GM19238 (cell line): ENCODE results near the gene ROR2.

ENCODE experiments used
- DNase-seq: peaks from one replicate; pipeline ENCODE4 v3.0.0; 2011; ENCODE audit warnings: low spot score; ENCODE audit not compliant: insufficient read length

The ROR2 gene

DNA sequence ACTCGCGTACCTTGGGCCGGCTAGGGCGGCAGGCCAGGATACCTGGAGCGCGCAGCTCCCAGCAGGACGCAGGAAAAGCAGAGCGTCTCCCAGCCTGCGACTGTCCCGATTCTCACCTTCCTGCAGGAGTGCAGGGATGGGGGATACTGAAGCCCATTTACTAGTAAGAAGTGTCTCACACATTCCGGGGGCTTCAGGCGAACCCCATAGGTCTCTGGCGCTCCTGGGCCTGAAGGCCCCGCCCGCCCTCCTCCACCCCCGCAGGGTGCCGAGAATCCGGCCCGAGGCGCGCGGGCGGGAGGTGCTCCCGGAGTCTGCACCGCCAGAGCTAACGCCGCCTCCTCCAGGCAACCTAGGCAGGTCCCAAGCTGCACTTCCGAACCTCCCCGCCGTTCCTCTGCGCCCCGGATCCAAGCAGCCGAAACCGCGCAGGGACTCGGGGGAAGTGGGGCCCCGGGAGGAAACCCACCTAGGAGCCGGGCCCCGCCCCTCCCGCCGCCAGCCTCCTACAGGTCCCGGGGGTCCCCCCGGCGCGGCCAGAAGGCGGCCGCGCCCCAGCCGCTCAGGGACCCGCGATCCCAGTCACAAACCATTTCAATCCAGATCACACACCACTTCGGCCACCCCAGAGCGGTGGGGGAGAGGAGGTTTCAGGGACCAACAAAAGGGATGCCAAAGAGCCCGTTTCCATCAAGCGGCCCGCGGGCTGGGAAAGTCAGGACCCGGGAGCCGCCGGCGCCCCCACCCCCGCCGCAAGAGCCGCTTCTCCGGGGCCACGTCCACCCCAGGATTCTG, 1.2 kb downstream of the ROR2 start:
- no peak for DNase-seq

DNA sequence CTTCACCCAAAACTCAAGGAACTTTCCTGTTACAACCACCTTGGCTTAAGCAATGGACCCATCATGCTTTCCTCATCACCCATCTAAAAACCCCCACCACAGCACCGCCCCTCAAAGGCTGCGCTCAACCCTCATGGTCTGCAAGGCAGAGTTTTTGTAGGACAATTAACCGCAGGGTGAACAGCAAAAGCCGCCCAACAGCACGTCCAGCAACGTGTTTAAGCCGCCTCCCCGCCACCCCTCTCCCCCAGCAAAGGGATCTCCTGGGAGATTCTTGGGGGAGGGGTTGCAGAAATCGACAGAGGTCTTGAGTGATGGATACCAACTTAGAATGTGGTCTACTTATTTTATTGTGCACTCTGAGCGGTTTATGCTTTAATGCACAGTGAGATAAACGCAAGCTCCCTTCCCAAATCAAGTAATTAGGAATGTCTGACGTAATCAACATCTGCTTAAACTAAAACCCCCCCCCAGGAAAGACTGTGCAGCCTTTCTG, 1.9 kb downstream of the ROR2 start:
- DNase-seq: no peak

DNA sequence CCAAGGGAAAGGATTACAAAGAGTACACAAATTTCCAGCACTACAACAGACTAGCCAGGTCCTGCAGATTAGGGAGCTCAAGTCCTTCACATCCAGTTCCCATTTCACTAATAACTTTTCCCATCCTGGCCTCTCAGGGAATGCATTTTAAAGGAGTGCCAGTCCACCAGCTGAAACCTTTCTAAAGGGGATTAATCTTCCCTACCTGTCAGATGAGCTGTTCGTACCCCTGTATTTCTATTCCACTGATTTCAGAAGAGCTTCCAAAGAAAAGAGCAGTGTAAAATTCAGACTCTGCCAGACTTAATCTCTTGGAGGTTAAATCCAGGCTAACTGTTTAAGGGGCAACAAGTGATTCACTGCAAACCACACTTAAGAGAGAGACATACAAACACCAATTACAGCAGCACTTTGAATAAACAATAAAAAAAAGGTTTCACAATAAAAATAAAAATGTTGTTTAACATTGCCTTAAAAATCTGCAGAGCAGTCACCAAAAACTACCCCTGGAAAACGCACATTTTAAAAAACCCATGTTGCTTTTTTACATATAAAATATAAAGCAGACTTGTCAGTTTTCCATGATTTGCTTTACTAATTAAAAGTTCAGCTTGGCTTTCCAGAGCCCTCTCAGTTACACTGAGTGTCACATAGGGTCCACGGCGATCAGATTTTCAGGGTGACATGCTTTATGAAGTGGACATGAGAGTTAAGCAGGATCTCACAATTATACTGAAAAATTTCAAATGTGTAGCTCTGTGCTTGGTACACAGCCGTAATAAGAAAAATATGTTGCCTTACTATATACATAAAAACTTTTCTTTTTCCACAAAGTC, 3.2 kb downstream of the ROR2 start:
- no peak for DNase-seq

DNA sequence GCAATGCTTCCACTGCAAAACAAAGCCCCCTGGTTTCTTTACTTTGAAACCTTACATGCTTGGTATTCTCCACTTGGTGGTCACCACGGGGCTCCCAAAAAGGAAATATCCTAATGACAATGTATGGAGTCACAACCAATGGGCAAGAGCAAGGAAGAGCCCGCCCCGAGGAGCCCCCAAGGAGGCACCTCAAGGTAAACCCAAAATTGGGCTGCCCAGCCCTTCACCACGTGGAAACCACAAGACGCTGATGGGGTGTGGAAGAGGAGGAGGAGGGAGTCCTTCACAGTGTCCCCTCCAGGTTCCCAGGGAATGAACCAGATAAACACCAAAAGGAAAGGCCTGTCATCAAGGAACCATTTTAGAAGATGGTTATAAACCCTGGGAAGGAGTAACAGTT, 3.8 kb downstream of the ROR2 start:
- DNase-seq: no peak

DNA sequence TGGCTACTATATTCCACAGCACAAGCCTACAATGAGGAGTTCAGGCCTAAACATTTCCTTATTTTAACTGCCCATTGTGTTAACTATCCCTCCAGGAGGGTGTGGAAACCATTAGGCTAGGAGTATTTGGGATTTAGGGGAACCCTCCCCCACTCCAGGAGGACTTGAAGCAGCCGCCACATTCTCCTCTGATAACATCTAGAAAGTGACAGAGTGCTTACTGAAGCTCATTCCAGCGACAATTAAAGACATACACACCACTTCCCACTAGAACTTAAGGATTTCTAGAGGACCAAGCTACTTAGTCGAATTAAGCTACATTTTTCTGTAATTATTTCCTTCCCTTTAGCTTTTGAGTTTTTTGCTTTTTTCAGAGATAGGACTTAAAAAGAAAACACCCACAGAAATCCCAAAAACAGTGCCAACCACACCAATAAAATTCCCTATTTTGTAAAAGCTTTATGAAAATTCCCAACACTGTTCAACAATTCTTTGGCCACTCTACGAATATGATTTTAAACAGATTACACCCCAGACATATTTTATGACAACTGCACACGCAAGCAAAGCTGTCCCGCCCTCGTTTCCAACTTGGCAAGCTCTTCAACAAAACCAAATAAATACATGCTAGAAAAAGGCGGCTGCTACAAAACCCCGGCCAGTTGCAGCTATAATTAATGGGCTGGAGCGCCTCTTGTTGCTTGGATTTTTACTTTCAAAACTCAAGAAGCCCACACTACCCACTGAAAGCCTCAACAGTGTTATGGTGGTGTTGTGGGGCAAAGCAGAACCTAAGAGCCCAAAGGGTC, 4.5 kb downstream of the ROR2 start:
- no peak for DNase-seq

DNA sequence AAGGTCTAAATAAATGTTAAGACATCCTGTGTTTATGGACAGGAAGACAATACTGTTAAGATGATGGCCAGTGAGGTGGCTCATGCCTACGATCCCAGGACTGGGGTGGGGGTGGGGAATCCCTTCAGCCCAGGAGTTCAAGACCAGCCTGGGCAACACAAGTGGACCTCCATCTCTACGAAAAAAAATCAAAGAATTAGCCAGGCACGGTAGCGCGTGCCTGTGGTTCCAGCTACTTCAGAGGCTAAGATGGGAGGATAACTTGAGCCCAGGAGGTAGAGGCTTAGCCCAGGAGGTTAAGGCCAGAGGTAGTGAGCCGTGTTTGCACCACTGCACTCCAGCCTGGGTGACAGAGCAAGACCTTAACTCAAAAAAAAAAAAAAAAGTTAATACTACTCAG, 5.3 kb downstream of the ROR2 start:
- DNase-seq: no peak

DNA sequence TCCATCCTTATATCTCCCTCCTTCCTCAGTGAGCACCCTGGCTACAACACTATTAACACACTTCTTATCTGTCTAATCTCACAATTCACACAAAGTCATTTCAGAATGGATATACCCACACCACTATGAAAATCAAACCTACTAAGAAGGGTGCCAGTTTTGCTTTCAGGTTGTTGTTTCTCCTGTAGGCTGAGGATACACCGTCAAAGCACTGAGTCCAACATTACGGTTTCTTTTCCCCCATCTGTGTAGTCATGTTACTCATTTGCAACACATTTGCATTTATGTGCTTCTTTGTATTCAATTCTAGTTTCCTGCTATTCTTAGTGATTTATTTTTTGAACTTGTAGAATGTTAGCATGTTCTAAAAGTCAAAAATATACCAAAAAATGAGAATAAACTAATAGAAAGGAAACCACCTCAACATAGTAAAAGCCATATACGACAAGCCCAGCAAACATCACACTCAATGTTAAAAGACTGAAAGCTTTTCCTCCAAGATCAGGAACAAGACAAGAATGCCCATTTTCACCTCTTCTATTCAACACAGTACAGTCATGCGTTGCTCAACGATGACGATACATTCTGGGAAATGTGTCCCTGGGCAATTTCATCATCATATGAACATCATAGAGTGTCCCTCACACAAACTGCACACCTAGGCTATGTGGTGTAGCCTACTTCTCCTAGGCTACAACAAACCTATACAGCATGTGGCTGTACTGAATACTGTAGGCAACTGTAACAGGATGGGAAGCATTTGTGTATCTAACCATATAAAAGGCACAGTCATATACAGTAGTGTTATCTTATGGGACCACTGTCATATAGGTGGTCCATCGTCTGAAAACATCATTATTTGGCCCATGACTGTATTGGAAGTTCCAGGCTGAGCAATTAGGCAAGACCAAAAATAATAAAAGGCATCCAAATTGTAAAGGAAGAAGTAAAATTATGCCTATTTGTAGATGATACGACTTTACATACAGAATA, 6.3 kb downstream of the ROR2 start:
- no peak for DNase-seq

DNA sequence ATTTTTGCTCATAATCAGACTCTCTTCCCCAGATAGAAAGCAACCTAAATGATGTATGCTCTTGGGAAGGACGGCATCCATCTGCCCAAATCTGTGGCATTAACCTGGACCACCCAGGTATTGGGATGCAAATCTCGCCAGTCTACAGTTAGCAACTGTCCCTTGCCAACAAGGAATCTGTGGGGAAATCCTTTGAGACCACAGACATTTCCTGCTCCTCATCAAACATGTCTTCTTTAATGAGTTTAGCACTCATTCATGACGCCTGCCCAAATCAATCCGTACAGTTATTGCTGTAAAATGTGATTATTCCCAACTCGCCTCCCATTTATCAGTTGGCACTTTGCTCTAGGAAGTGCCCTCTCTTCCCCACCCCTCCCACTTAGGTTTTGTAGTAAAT, 7.8 kb downstream of the ROR2 start:
- DNase-seq: no peak

DNA sequence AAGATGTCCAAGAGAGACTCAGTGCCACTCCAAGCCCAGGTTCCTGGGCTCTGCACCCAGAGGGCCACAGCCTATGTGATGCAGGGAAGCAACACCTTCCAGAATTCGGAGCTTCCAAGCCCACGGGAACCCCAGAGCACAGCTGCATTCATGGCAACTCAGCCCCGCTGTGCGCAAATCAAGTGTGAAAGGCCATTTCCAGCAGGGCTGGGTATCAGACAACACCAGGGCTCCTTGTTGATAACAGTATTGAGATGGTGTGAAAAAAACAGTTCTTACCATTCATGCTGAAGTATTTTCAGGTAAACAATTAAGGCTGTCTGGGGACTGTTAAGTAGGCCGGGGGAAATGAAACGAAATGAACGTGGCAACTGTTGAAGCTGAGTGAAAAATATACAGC, 10.1 kb downstream of the ROR2 start:
- DNase-seq: no peak

DNA sequence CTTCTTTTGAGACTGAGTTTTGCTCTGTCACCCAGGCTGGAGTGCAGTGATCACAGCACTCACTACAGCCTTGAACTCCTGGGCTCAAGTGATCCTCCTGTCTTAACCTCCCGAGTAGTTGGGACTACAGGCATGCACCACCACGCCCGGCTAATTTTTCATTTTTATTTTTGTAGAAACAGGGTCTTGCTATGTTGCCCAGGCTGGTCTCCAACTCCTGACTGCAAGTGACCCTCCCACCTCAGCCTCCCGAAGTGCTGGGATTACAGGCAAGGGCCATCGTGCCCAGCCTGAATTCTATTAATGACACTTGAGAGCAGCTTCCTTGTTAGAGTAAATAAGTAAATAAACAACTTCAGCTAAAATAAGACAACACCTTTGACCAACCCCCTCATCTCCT, 12.3 kb downstream of the ROR2 start:
- DNase-seq: no peak

DNA sequence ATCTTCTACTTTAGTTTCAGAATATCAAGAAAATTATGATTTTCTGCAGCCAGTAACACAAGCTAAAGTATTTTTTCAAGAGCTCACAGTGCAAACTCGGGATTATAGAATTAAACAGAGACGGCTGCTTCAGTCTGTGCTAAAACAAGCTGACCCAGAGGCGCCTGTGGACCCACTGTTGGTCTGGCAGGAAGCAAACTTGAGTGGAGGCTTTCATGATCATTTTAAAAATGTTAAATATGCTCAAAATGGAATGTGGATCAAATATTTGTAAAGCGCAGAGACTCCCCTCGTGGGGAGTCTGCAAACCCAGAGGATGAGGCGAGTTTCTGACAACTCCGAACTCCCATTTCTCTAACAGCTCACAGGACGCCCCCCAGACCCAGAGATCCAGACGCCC, 13.0 kb downstream of the ROR2 start:
- no peak for DNase-seq

DNA sequence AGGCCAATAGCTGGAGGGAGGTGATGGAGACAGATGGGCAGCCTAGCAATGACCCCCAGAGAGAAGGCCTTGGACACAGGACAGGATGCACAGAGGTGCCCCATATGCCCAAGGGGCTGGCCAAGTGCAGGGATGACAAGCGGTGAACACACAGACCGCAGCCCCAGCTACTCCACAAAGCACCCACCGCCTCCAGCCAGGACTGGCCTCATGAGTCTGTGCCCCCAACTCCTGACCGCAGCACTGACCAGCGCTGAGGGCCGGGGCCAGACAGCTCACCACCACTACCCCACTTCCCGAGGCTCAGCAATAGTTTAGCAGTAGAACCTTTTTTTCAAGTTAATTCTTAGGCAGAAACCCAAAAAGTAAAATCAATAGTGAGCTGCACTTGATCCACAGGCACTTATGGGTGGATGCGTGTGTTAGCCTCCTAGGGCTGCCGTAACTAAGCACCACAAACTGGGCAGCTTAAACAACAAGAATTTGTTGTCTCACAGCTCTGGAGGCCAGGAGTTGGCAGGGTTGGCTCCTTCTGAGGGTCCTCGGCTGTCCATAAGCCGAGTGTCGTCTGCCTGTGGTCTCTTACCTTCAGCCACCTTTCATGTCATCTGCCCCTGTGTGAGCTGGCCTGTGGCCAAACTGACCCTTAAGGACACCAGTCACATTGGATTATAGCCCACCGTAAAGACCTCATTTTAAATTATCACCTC, 14.1 kb downstream of the ROR2 start:
- DNase-seq: no peak

DNA sequence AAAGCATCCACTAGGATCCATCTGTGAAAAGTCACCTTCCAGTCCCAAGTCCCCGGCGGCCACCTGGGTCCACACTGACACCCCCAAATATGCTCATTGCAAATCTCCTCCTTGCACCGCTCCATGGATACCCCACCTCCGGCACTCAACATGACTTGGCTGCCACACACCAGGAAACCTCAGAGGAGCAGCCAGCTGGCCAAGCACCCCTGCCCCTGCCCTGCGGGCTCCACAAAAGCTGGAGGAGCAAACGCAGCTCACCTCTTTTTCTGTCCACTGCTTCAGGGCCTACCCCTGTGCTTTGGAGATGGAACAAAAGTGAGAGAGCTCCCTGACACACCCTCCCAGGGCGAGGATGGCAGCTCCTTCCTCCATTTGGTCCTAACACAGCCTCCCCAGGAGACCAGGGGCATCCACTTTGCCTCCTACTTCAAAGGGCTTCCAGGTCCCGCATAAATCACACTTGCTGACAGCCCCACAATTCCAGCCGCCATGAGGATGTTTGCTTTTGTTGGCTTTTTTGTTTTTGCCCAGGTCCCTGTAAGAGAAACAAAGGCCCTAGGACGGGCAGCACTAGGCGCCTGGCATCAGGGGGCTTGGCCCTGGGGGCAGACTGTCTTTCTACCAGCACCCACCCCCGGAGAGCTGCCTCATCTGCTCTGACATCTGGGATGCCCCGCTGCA, 14.8 kb downstream of the ROR2 start:
- no peak for DNase-seq

DNA sequence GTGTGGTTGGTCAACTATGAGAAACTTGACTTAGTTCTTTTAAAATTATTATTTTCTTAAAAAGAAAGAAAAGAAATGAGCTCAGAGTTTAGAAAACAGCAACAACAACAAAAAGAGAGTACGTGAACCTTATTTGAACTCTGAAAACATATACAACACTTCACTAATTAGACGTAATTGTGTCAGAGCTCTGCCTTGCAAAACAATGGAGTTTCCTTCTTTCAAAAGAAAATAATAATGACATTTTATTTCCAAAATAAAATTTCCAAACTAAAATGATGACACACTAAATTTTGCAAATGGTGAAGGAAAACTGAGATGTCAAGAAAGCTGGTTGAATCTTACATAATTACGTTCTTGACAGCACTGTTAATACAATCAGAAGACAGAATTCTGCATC, 15.4 kb downstream of the ROR2 start:
- DNase-seq: no peak

DNA sequence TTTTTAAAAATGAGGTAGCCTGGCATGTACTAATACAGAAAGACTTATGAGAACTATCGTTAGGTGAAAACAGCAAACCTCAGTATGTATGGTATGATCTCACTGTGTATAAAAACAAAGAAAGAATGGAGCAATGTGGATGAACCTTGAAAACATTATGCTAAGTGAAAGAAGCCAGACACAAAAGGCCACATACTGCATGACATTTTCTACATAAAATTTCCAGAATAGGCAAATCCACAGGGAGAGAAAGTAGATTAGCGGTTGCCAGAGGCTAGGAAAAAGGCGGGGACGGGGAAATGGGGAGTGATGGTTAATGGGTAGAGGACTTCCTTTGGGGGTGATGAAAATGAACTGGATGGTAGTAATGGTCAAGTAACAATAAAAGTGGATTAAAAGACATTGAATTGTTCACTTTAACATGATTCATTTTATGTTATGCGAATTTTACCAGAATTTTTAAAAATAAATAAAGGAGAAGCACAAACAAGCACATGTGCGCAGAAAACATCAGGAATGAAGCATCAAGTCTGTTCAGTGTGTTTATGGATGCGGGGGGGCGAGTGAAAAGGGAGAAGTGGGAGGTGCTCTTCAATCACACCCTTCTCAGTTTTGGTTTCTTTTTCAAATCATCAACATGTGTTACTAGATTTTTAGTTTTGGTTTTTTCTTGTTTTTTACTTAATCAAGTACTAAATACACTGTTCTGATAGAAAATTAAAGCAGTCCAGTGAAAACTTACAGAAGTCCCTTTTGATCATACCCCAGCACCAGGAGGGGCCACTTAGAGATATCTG, 16.3 kb downstream of the ROR2 start:
- DNase-seq: no peak

DNA sequence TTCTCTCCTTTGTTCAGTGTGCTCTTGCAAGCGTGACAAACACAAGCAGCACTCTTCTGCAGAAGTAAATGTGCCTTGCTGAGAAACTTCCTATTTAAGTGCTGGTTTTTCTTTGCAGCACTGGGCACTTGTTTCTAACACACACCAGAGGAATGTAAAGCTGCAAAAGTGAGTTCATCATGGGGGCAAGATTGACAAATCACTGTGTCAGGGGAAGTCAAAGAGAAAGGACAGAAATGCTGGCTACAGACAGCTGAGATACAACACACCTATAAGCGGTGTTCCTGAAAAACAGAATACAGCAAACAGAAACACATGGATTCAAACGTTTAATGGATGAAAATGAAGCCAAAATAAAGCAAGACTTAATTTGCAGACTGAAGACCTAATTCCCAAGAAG, 19.6 kb downstream of the ROR2 start:
- DNase-seq: no peak

DNA sequence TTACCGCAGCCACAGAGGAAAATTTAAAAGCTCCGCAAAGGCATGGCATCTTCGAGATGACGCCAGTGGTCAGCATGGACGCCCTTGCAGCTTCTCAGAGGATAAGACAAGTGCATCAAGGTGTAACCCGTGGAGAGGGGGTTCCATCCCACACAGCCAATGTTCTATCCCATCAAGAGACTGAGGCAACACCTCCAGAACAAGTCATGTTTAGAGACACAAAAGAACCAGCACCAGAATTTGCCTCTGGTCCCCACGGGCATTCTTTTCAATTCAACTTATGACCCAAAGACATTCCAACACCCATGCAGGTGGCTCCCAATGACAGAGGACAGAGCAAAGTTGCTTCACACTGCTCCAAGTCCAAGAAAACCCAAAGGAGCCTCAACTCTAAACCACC, 20.7 kb downstream of the ROR2 start:
- no peak for DNase-seq

DNA sequence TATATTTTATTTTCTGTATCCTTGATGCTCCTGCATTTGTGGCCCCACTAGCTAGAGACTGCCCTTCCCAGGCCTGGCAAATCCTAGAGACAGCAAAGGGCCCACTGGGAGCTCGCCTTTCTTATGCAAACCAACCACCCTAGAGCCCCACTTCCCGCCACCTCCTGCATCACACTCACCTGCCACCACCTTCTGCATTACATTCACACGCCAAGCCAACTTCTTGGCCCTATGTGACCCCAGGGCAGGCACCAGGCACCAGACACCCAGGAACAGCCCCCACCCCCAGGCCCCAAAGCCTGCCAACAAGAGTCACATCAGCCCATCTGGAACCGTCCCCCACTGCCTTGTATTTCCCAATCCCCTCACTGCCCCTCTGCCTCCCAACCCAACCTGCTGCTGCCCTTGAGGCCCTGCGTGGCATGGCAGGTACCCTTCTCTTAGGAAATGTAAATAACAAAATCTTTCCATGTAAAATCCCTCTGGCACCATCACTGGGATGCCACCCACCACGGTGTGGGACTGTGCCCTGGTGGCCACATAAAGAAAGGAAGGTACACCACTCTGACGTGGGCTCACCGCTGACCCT, 22.0 kb downstream of the ROR2 start:
- no peak for DNase-seq
